ENCODE data around the gene ARSH.

DNA sequence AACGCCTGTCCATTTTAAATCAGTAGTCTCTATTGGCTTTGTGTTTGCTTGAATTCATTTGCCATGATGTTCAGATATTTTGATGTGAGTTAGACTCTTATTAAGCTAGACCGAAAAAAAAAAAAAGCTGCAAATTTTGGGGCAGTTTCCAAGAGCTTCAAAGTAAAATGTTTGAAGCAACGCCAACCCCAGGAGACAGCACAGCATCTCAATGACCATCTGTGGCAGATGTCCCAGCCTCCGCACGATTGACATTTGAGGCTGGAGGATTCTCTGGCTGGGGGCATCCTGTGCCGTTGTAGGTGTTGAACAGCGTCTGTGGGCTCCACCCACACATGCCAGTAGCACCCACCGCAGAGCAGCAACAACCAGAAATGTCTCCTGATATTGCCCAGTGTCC, 17.8 kb downstream of the ARSH start:
- TF ChIP-seq CTCF (IDR thresholded peaks at IDR 0.05; ENCODE audit: insufficient read depth, low read depth, low read length) = no peak
- no peak for TF ChIP-seq EZH2 (IDR thresholded peaks at IDR 0.05; ENCODE audit: insufficient read depth, low read length)
